Fibroblast of lung (primary cell): ENCODE measurements around the gene REPS2. TPM values are rescaled to one million over a fixed set of nuclear protein-coding genes. Genes with fewer than 3 reads are reported as not detected.

ENCODE experiments used
- DNase-seq, 2 donors: peaks; one replicate each; pipeline versions ENCODE4 v3.0.0 to v3.0.0-alpha.2; 2010; ENCODE audit warnings: low read depth in 2 of 2
- H2AFZ ChIP-seq: 2 replicates; pipeline ENCODE4 v1.5.1; 2012; ENCODE audit warnings: low read length, control low read depth, inconsistent platforms
- H3K27ac ChIP-seq: 2 replicates; pipeline ENCODE4 v1.5.1; 2011; ENCODE audit warnings: low read length, control low read depth; ENCODE audit not compliant: insufficient read depth
- H3K27me3 ChIP-seq: 2 replicates; pipeline ENCODE4 v1.5.1; 2011; ENCODE audit warnings: mild to moderate bottlenecking, low read length; ENCODE audit not compliant: control insufficient read depth, insufficient read depth
- H3K36me3 ChIP-seq: 2 replicates; pipeline ENCODE4 v1.5.1; 2011; ENCODE audit warnings: low read length; ENCODE audit not compliant: control insufficient read depth, insufficient read depth
- H3K4me1 ChIP-seq: 2 replicates; pipeline ENCODE4 v1.5.1; 2011; ENCODE audit warnings: low read length; ENCODE audit not compliant: control insufficient read depth, insufficient read depth; ENCODE audit errors: extremely low read depth
- H3K4me2 ChIP-seq: 2 replicates; pipeline ENCODE4 v1.5.1; 2011; ENCODE audit warnings: low read length, control low read depth; ENCODE audit not compliant: insufficient read depth; ENCODE audit errors: extremely low read depth
- H3K4me3 ChIP-seq, 4 experiments: fragments of 200-600 bp in 1 of 4; sonication (generic) in 1 of 4; replicated peaks in 1 of 4; 2 replicates each; pipeline ENCODE4 v1.5.1; 2011 to 2016; ENCODE audit warnings: low read length in 4 of 4, low read depth in 3 of 4, mild to moderate bottlenecking in 3 of 4, control low read depth in 2 of 4, inconsistent platforms in 1 of 4, mixed read lengths in 1 of 4; ENCODE audit not compliant: insufficient read depth in 1 of 4; ENCODE audit errors: control extremely low read depth in 1 of 4
- H3K79me2 ChIP-seq: 2 replicates; pipeline ENCODE4 v1.5.1; 2012; ENCODE audit warnings: mild to moderate bottlenecking, low read length, inconsistent platforms; ENCODE audit not compliant: control insufficient read depth, insufficient read depth
- H3K9ac ChIP-seq: 2 replicates; pipeline ENCODE4 v1.5.1; 2011; ENCODE audit warnings: mild to moderate bottlenecking, low read length, control low read depth; ENCODE audit not compliant: insufficient read depth
- H3K9me3 ChIP-seq: 2 replicates; pipeline ENCODE4 v1.5.1; 2012; ENCODE audit warnings: low read depth, low read length; ENCODE audit not compliant: control insufficient read depth, insufficient read depth
- H4K20me1 ChIP-seq: 2 replicates; pipeline ENCODE4 v1.5.1; 2011; ENCODE audit warnings: low read length; ENCODE audit not compliant: control insufficient read depth, insufficient read depth; ENCODE audit errors: extremely low read depth
- CTCF ChIP-seq, 2 donors: IDR thresholded peaks in 1 of 2; conservative IDR thresholded peaks in 1 of 2; 1 replicate in 1 of 2; 2 replicates in 1 of 2; pipeline ENCODE4 v1.5.1; 2011 to 2012; ENCODE audit warnings: low read length in 2 of 2, control low read depth in 1 of 2, inconsistent platforms in 1 of 2, low read depth in 1 of 2, mild to moderate bottlenecking in 1 of 2
- EZH2 ChIP-seq: IDR thresholded peaks from 2 replicates; pipeline ENCODE4 v1.5.1; 2012; ENCODE audit warnings: low read length, control low read depth, mild to moderate bottlenecking; ENCODE audit errors: missing control alignments
- polyA plus RNA-seq, 2 donors: library from polyadenylated mRNA; depleted of rRNA in 1 of 2; stranded (reverse) in 1 of 2; unstranded in 1 of 2; fragments of >200 nt; gene quantifications; 2 replicates each; pipeline ENCODE4 v1.2.1, GENCODE V29; 2011 to 2012; ENCODE audit warnings: missing spikeins in 1 of 2
- total RNA-seq: library from RNA; depleted of rRNA; stranded (reverse); fragments of >200 nt; gene quantifications from 2 replicates; pipeline ENCODE4 v1.2.1, GENCODE V29; 2014

REPS2 gene
- total and polyA plus RNA-seq, 2 donors (not counting 1 experiment from before 2014, with no cell fraction given) = 0.27 to 0.50 TPM

- Histone ChIP-seq H3K36me3 (no peaks in the 10 kb centered on the region), H4K20me1 (no peaks in the 10 kb centered on the region), H3K4me2 (no peak overlapping the region), H3K9me3 (no peaks in the 10 kb centered on the region), H3K79me2 (no peaks in the 10 kb centered on the region), H3K4me3 (no peak overlapping the region), H3K4me1 (no peaks in the 10 kb centered on the region), H3K9ac (no peak overlapping the region), H3K27me3 (no peaks in the 10 kb centered on the region), H2AFZ (no peak overlapping the region), H3K27ac (no peak overlapping the region)
- TF ChIP-seq CTCF (conservative IDR thresholded peaks at IDR 0.05 in 1 of 2, IDR thresholded peaks at IDR 0.05 in 1 of 2; ENCODE audit: low read depth in 1 of 2, low read length in 2 of 2) = no peak
- TF ChIP-seq EZH2 = no peak
- DNase-seq = peak in 1 of 2 donors; percentile 62
Observed at GRCh38 chrX:17020851-17021821, 74.7 kb downstream of the REPS2 start.

- Histone ChIP-seq H4K20me1 (no peaks in the 10 kb centered on the region), H3K79me2 (no peaks in the 10 kb centered on the region), H3K27ac (no peak overlapping the region)
Observed at GRCh38 chrX:17021851-17022604, 75.6 kb downstream of the REPS2 start.

More at GRCh38 chrX:17021851-17022604, 75.6 kb downstream of the REPS2 start:
- Histone ChIP-seq H3K4me3 (no peak overlapping the region), H3K4me1 (no peaks in the 10 kb centered on the region), H3K36me3 (no peaks in the 10 kb centered on the region), H2AFZ (no peak overlapping the region), H3K9me3 (no peaks in the 10 kb centered on the region), H3K27me3 (no peaks in the 10 kb centered on the region), H3K4me2 (peak overlapping the region; percentile 5), H3K9ac (no peak overlapping the region)
- peak; percentile 78 to 87 for DNase-seq
- TF ChIP-seq CTCF (conservative IDR thresholded peaks at IDR 0.05 in 1 of 2, IDR thresholded peaks at IDR 0.05 in 1 of 2; ENCODE audit: low read depth in 1 of 2, low read length in 2 of 2) (no peak), EZH2 (no peak)
